Measurements from ENCODE around the gene KAZN. TPM values are rescaled to one million over a fixed set of nuclear protein-coding genes. Genes with fewer than 3 reads are reported as not detected.
"Not testable (repeated sequence)": the region's sequence is repeated elsewhere in the genome, so short reads cannot be mapped to it uniquely, and the experiment has no call there.

The KAZN gene
- total RNA-seq, 1 experiment from 2014 or later = 2.4 TPM

- Mint-ChIP-seq H3K27me3 (ENCODE audit: insufficient read depth, unreplicated experiment) (no peaks in the 10 kb centered on the region), H3K4me3 (ENCODE audit: unreplicated experiment) (no peak overlapping the region), H3K9me3 (ENCODE audit: unreplicated experiment) (no peaks in the 10 kb centered on the region), H3K4me1 (ENCODE audit: low read depth, unreplicated experiment) (peaks cover 2% of the 10 kb centered on the region), H3K27ac (ENCODE audit: unreplicated experiment) (no peak overlapping the region), H3K36me3 (ENCODE audit: insufficient read depth, unreplicated experiment) (no peaks in the 10 kb centered on the region)
- POLR2A ChIA-PET = no interaction called here
- no peaks in the 10 kb centered on the region for H3K36me3 ChIP-seq (ENCODE audit: control insufficient read depth, insufficient read depth, low read length)
- no TSS peak for BruUV-seq (replicated peaks)
- no peak for DNase-seq
- CTCF ChIA-PET = no interaction called here
- H3K27me3 ChIP-seq (replicated peaks; ENCODE audit: control insufficient read depth, insufficient read depth, low read length) = no peaks in the 10 kb centered on the region
- no peak for TF ChIP-seq CTCF (IDR thresholded peaks at IDR 0.05; ENCODE audit: insufficient read depth in 1 of 2, low read depth in 1 of 2, low read length in 1 of 2, severe bottlenecking in 1 of 2, unreplicated experiment in 1 of 2)
- no peaks in the 10 kb centered on the region for H3K9me3 ChIP-seq
- H3K4me1 ChIP-seq = peaks cover 8% of the 10 kb centered on the region; the same call in 1 of the 2 replicates
- intact Hi-C loops (cut with micrococcal nuclease; ENCODE audit: unreplicated experiment) = no loop called here
- no peak overlapping the region for H3K4me3 ChIP-seq (ENCODE audit: low read depth, low read length)
Observed at GRCh38 chr1:15130607-15131006, 532.1 kb downstream of the KAZN start.

GRCh38 chr1:15132965-15133364 lies 534.5 kb downstream of the KAZN start:
- H3K4me3 Mint-ChIP-seq (ENCODE audit: unreplicated experiment) = no peak overlapping the region
- H3K36me3 Mint-ChIP-seq (ENCODE audit: insufficient read depth, unreplicated experiment) = no peaks in the 10 kb centered on the region
- H3K27me3 Mint-ChIP-seq (ENCODE audit: insufficient read depth, unreplicated experiment) = no peaks in the 10 kb centered on the region
- Histone ChIP-seq H3K9me3 (no peaks in the 10 kb centered on the region), H3K36me3 (ENCODE audit: control insufficient read depth, insufficient read depth, low read length) (no peaks in the 10 kb centered on the region), H3K27me3 (replicated peaks; ENCODE audit: control insufficient read depth, insufficient read depth, low read length) (no peaks in the 10 kb centered on the region), H3K4me1 (peaks cover 8% of the 10 kb centered on the region; the same call in 1 of the 2 replicates), H3K4me3 (ENCODE audit: low read depth, low read length) (no peak overlapping the region)
- peaks cover 10% of the 10 kb centered on the region for H3K4me1 Mint-ChIP-seq (ENCODE audit: low read depth, unreplicated experiment)
- no peaks in the 10 kb centered on the region for H3K9me3 Mint-ChIP-seq (ENCODE audit: unreplicated experiment)
- no peak for TF ChIP-seq CTCF (IDR thresholded peaks at IDR 0.05; ENCODE audit: insufficient read depth in 1 of 2, low read depth in 1 of 2, low read length in 1 of 2, severe bottlenecking in 1 of 2, unreplicated experiment in 1 of 2)
- CTCF ChIA-PET = interaction anchor here (0.6 kb wide), 1 partner anchor 344 kb away, joined by 5 read pairs; no protein-coding TSS in a partner anchor
- BruUV-seq (replicated peaks) = no TSS peak
- intact Hi-C loops (cut with micrococcal nuclease; ENCODE audit: unreplicated experiment) = no loop called here
- H3K27ac Mint-ChIP-seq (ENCODE audit: unreplicated experiment) = no peak overlapping the region
- POLR2A ChIA-PET = interaction anchor here (0.6 kb wide), 1 partner anchor 21 kb away, joined by 3 read pairs; no protein-coding TSS in a partner anchor
- DNase-seq = no peak

- Mint-ChIP-seq H3K27me3 (ENCODE audit: insufficient read depth, unreplicated experiment) (no peaks in the 10 kb centered on the region), H3K9me3 (ENCODE audit: unreplicated experiment) (no peaks in the 10 kb centered on the region), H3K4me3 (ENCODE audit: unreplicated experiment) (no peak overlapping the region), H3K27ac (ENCODE audit: unreplicated experiment) (no peak overlapping the region), H3K36me3 (ENCODE audit: insufficient read depth, unreplicated experiment) (no peaks in the 10 kb centered on the region), H3K4me1 (ENCODE audit: low read depth, unreplicated experiment) (peaks cover 10% of the 10 kb centered on the region)
- DNase-seq = no peak
- no peaks in the 10 kb centered on the region for H3K9me3 ChIP-seq
- intact Hi-C loops (cut with micrococcal nuclease; ENCODE audit: unreplicated experiment) = no loop called here
- ChIA-PET POLR2A (no interaction called here), CTCF (no interaction called here)
- BruUV-seq (replicated peaks) = no TSS peak
- H3K4me3 ChIP-seq (ENCODE audit: low read depth, low read length) = no peak overlapping the region
- H3K4me1 ChIP-seq = peaks cover 4% of the 10 kb centered on the region; the same call in 1 of the 2 replicates
- H3K36me3 ChIP-seq (ENCODE audit: control insufficient read depth, insufficient read depth, low read length) = no peaks in the 10 kb centered on the region
- no peaks in the 10 kb centered on the region for H3K27me3 ChIP-seq (replicated peaks; ENCODE audit: control insufficient read depth, insufficient read depth, low read length)
- TF ChIP-seq CTCF (IDR thresholded peaks at IDR 0.05; ENCODE audit: insufficient read depth in 1 of 2, low read depth in 1 of 2, low read length in 1 of 2, severe bottlenecking in 1 of 2, unreplicated experiment in 1 of 2) = no peak
Observed at GRCh38 chr1:15134285-15134684, 535.8 kb downstream of the KAZN start.

GRCh38 chr1:15135604-15136003 lies 537.1 kb downstream of the KAZN start:
- H3K27me3 Mint-ChIP-seq (ENCODE audit: insufficient read depth, unreplicated experiment); POLR2A ChIA-PET; intact Hi-C loops (cut with micrococcal nuclease; ENCODE audit: unreplicated experiment); H3K27me3 ChIP-seq (replicated peaks; ENCODE audit: control insufficient read depth, insufficient read depth, low read length); H3K9me3 ChIP-seq; H3K9me3 Mint-ChIP-seq (ENCODE audit: unreplicated experiment); H3K27ac Mint-ChIP-seq (ENCODE audit: unreplicated experiment); DNase-seq; H3K4me3 Mint-ChIP-seq (ENCODE audit: unreplicated experiment); H3K4me3 ChIP-seq (ENCODE audit: low read depth, low read length); H3K36me3 Mint-ChIP-seq (ENCODE audit: insufficient read depth, unreplicated experiment); CTCF ChIA-PET; H3K36me3 ChIP-seq (ENCODE audit: control insufficient read depth, insufficient read depth, low read length); BruUV-seq (replicated peaks): not testable (repeated sequence)
- peaks cover 11% of the 10 kb centered on the region for H3K4me1 ChIP-seq
- H3K4me1 Mint-ChIP-seq (ENCODE audit: low read depth, unreplicated experiment) = peaks cover 18% of the 10 kb centered on the region

Data from Caco-2 (cell line).